Keratinocyte (primary cell): ENCODE results near the gene LYPD6B.

Experiments used
- EZH2 ChIP-seq: IDR thresholded peaks from one replicate; pipeline ENCODE4 v1.6.1; 2012; ENCODE audit warnings: inconsistent platforms, mild to moderate bottlenecking, low read length, moderate library complexity
- TF ChIP-seq, protein P1 (sequence below), 3 experiments: IDR thresholded peaks in 1 of 3; conservative IDR thresholded peaks in 1 of 3; optimal IDR thresholded peaks in 1 of 3; 2 replicates in 2 of 3; 3 replicates in 1 of 3; pipeline versions ENCODE3 to v1.5.1; 2011; ENCODE audit warnings: low read length in 3 of 3, mild to moderate bottlenecking in 3 of 3, moderate library complexity in 2 of 3, control low read depth in 1 of 3, inconsistent platforms in 1 of 3; ENCODE audit not compliant: insufficient read depth in 2 of 3; ENCODE audit errors: extremely low read depth in 1 of 3

DNA sequence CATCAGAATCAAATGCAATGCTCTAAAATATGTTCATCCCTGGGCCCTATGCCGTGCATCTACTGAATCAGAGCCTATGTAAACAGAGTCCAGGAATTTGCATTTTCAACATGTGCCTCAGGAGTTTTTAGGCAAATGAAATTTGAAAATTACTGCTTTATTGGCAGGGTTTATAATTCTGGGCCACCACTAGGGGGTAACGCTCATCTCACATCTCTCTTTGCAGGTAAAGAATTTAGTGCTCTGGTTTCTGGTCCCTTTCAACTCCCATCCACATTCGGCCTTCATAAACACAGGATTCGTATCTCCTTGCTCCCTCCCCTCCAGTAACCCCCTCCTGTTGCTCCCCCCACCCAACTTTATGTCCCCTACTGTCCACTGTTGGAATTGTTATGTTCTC lies 49.3 kb downstream of the LYPD6B start:
- TF ChIP-seq, protein P1, sequence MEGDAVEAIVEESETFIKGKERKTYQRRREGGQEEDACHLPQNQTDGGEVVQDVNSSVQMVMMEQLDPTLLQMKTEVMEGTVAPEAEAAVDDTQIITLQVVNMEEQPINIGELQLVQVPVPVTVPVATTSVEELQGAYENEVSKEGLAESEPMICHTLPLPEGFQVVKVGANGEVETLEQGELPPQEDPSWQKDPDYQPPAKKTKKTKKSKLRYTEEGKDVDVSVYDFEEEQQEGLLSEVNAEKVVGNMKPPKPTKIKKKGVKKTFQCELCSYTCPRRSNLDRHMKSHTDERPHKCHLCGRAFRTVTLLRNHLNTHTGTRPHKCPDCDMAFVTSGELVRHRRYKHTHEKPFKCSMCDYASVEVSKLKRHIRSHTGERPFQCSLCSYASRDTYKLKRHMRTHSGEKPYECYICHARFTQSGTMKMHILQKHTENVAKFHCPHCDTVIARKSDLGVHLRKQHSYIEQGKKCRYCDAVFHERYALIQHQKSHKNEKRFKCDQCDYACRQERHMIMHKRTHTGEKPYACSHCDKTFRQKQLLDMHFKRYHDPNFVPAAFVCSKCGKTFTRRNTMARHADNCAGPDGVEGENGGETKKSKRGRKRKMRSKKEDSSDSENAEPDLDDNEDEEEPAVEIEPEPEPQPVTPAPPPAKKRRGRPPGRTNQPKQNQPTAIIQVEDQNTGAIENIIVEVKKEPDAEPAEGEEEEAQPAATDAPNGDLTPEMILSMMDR (optimal IDR thresholded peaks at IDR 0.05 in 1 of 3, IDR thresholded peaks at IDR 0.05 in 1 of 3, conservative IDR thresholded peaks at IDR 0.05 in 1 of 3; ENCODE audit: extremely low read depth in 1 of 3, insufficient read depth in 2 of 3, low read length in 3 of 3): peak; percentile 44 to 56 (median 53)
- no peak for TF ChIP-seq EZH2
